HG02884 (cell line): Measurements from ENCODE around the gene FFAR2.
"Not testable (repeated sequence)": the region's sequence is repeated elsewhere in the genome, so short reads cannot be mapped to it uniquely, and the experiment has no call there.

Source experiments
- ATAC-seq: cut with Tn5 transposase; IDR thresholded peaks from one replicate; pipeline ENCODE4 v1.9.1; 2021; ENCODE audit warnings: mild to moderate bottlenecking, moderate library complexity; ENCODE audit not compliant: unreplicated experiment

The FFAR2 gene

DNA sequence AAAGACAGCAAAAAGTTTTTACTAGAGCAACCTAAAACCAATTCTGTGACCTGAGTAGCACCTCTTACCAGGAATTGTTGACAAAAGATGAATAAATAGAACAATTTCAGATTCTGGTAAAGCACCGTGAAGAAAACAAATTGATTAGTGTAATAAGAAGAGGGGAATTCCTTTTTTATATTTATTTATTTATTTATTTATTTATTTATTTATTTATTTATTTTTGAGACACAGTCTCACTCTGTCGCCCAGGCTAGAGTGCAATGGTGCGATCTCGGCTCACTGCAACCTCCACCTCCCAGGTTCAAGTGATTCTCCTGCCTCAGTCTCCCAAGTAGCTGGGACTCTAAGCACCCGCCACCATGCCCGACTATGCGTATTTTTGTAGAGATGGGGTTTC, 24.7 kb upstream of the FFAR2 start:
- ATAC-seq = not testable (repeated sequence)

DNA sequence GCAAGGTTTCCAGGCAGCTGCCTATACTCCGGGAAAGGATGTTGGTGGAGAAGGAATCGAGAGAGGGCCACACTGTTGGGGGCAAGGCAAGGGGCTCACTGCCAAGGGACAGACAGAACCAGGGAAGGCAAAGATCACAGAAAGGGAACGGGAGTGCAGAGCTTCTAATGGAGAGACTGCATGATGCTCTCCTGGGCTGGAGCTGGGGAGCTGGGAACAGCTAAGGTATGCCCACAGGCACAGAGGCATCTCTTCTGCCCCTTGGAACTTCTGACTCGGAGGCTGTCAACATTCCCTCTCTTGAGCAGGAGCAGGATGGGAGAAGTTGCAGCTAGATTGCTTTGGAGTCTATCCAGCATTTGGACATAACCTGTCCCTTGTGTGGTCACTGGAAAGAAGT, 22.4 kb upstream of the FFAR2 start:
- ATAC-seq = no peak

DNA sequence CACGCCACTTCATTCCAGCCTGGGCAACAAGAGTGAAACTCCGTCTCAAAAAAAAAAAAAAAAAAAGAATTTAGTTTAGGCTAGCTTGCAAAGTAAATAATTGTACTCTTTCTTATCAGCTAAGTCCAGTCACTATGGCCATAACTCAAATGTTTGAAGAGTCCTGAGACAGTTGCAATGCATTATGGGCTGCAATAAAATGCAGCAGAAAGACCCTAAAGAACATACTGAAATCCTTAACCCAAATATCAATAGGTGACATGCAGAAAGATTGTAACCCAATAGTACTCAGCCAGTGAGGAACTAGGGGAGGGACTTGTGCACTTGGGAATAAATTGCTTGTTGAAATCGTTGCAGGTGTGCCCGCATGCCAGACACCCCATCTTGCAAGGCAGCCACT, 20.9 kb upstream of the FFAR2 start:
- no peak for ATAC-seq

DNA sequence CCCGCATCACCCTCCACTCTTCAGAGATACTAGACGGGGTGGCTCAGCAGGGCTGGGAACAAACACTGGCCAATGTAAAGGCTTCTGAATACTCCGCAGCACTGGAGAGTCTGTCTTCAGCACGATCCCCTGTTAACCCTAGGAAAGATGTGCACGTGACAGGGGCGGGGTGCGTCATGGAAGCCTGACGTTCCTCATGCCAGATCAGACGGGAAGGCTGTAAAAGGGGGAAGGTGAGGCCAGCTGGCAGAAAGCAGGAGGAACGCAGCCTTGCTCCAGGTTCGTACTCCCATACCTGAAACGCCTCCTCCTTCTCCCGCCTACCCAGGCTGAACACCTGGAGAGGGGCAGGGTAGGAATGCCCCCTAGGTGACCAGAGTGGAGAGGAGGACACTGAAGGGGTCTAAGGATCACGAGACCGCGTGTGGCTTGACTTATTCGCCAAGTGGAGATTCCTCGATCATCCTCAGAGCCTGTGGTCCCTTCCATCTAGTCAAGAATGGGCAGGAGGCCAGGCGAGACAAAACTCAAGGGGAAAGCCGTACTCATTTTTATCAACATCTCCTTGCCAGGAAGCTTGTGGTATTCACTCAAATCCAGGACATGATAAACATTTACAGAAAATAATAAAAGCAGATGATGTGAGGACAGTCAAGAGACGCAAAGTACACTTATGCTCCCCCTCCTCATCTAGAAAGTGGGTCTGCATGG, 18.2 kb upstream of the FFAR2 start:
- no peak for ATAC-seq

DNA sequence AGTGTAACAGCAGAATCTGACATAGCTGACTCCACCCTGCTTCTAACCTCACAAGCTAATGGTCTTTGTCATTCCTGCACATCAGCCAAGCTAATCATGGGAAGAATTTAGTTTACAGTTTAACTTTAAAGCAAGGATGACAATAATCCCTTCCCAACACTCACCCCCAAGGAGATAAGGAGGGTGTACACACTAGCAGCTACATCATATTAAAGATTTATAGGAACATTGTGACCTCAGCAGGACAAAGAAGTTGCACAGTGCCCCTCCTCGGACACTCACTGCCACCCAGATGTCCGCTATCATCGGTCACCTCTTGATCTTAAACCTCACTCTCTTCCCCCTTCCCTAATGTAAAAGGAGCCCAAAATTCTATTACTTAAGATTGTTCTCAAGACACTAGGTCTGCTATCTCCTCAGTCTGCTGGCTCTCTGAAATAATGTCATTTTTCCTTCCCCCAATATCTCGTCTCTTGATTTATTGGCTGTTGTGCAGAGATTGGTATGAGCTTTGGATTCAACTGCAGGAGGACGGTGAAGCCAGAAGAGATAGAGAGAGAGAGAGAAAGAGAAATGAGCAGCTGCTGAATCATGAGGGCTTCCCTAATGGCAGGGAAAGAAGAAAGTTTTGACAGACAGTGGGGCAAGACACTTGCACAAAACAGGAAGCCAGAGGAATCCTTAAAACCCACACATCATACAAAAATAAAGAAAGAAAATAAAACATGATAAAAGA, 17.5 kb upstream of the FFAR2 start:
- no peak for ATAC-seq

DNA sequence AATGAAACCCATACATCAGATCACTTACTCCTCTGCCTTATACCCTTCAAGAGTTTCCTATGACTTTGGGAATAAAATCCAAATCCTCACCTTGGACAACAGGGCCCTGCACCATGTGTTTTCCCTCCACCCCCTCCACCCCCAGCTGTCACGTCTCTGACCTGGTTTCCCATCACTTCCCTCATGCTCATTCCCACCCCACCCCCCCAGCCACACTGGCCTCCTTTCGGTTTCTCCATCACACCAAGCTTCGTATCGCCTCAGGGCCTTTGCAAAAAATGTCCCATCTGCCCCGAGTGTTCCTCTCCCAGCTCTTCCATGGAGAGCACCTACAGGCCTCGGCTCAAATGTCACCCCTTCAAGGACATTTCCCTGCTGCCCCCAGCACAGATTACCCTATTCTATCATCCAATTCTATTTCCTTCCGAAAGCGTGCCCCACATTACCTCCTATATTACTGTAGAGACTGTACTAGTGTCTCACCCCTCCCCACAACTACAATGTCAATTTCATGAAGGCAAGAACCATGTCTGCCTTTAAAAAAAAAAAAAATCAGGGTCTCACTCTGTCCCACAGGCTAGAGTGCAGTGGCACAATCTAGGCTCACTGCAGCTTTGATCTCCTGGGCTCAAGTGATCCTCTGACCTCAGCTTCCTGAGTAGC, 16.8 kb upstream of the FFAR2 start:
- ATAC-seq = no peak

DNA sequence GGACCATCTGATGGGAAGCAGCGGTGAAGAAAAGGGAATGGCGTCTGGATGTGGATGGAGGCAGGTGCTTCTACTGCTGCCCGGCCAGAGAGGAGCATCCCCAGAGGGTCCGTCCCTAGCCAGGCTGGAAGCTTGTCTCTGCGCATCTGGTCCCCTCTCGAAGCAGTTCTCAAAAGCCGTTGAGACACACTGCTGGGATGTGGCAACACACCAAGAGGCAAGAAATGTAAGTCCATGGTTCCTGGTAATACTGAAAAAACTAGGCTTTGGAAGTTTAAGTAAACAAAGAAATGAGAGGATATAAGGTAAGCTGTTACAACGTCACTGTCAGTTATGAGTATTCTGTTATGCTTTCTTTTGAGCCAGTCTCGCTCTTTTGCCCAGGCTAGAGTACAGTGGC, 15.1 kb upstream of the FFAR2 start:
- no peak for ATAC-seq

DNA sequence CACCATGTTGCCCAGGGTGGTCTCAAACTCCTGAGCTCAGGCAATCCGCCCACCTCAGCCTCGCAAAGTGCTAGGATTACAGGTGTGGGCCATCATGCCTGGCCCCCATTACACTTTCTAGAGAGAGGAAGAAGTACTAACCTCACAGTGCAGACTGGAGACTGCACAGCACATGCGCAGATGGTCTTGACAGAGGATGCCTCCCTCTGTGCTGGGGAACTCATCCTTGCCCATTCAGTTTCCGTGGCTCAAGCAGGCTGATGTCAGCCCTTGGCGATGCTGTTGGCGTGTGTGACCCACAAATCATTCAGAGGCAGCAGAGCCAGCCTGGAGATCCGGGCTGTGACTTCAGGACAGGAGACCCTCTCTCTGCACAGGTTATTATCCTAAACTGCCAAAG, 14.6 kb upstream of the FFAR2 start:
- no peak for ATAC-seq

DNA sequence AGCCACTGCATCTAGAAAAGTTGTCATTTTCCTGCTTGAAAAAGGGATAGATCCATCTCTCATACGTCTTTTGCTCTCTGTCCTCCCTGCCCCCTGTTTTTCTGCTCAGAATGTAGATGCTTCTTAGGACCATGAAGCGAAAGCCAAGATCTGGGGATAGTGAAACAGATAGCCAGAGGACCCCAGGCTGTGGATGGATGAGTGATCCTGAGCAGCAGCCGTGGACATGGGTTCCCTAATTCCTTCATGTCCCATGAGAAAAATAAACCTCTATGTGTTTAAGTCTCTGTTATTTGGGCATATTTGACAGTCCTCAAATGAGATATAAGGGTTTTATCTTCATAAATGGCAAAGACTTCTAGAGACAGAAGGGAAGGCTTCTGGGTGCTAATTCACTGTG, 12.2 kb upstream of the FFAR2 start:
- ATAC-seq = no peak

DNA sequence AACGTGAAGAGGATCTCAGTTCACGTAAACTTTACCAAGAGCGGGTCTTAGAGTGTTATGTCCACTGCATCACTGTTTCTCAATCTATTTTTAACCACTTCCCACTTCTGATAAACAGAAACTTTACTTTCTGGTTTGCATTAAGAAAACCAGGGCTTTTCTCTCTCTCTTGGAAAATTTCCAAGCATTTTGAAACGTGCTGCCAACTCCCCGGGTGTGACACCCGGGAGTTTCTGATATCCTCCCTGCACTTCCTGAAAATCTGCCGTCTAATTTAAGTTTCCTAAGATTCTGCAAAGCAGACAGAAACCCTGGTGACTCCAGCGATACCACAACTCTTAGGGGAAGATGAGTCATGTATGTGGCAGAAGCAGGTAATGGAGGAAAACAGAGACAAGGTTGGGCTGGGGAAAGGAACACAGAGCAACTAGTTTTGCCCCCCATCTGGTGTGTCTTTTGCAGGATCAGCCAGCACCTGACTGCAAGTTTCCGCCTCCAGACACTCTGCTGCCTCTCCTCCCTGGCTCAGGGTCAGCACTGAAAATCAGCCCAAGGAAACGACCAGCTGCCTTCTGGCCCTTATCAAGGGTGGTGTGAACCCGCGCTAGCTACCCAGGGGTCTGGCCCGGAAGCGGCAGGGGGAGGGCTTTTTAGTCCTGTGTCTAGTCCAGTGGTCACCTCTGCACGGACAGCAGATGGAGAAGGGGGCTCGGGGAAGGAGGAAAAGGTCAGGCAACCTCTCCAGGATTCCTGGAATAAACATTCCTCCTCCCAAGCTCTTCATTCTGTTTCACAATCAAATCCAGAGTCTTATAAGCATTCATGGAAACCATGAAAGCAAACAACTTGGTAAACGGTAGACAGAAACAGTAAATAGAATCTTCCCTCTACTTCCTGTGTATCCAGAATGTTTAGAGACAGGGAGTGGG, 11.3 kb upstream of the FFAR2 start:
- ATAC-seq = no peak

DNA sequence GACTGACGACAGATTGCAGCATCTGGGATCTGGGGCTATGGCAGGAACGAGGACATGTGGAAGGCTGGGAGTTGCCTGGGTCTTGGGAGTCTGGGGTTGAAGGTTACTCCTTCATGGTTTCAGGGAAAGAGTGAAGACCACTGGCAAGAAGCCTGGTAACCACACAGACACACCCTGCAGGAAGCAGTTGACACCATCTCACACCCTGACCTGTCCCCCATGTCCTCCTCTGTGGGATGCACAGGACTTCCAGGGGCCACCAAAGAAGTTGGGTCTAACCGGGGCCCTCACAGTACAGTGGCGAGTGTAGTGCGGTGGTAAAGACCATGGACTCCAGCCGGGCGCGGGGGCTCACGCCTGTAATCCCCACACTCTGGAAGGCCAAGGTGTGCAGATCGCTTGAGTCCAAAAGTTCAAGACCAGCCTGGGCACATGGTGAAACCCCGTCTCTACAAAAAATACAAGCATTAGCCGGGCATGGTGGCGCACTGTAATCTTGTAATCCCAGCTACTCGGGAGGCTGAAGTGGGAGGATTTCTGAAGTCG, 10.6 kb upstream of the FFAR2 start:
- no peak for ATAC-seq

DNA sequence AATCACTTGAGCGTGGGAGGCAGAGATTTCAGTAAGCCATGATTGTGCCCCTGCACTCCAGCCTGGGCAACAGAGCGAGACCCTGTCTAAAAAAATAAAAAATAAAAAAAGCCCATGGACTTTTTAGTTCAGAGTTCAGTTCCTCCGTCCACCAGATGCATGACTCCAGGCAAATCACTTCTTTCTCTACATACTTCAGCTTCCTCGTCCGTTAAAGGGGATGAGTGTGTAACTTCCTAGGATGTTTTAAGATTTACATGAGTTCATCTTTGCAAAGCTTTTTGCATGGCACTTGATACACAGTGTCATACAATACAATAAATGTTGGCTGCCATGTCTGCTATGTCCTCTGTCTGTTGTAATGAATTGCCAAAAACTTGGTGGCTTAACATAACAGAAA, 10.0 kb upstream of the FFAR2 start:
- ATAC-seq = no peak

DNA sequence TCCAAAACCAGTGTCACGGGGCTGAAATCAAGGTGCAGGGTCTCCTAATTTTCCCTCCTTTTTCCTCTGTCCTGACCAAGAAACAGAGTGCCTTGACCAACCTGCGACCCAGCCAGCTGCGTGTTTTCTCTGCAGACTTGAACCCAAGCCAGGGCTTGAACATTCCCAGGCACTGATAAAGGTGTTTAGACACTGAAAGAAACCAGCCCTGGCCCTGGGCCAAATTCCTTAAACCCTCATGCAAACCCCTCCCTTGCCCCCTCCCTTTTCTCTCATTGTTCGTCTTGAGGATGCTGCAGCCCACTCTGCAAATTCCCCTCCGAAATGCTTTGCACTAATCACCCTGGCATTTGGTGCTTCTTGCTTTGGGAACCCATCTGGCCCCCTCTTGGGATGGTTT, 9.5 kb upstream of the FFAR2 start:
- no peak for ATAC-seq

DNA sequence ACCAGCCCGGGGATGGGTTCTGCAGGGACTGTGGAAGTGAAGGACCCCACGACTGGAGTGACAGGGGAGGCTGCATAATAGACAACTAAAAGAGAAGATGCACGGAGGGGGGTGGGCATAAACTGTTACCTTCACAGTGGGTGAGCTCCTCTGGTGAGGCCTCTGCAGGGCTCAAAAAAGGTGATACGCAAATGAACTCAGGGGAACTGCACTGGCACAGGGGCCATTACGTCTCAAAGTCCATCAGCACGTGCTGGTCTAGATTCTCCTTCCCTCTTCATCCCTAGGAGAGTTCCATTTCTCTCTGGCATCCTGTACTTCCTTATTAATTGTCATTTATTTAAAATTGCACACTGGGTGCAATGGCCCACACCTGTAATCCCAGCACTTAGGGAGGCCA, 8.1 kb upstream of the FFAR2 start:
- no peak for ATAC-seq

DNA sequence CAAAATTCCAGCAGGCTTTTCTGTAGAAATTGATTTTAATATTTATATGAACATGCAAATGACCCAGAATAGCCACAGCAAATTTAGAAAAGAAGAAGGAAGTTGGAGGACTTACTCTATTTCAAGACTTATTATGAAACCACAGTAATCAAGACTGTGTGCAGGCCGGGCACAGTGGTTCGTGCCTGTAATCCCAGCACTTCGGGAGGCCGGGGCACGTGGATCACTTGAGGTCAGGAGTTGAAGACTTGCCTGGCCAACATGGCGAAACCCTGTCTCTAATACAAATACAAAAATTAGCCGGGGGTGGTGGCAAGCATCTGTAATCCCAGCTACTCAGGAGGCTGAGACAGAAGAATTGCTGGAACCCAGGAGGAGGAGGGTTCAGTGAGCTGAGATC, 6.0 kb upstream of the FFAR2 start:
- ATAC-seq = no peak

DNA sequence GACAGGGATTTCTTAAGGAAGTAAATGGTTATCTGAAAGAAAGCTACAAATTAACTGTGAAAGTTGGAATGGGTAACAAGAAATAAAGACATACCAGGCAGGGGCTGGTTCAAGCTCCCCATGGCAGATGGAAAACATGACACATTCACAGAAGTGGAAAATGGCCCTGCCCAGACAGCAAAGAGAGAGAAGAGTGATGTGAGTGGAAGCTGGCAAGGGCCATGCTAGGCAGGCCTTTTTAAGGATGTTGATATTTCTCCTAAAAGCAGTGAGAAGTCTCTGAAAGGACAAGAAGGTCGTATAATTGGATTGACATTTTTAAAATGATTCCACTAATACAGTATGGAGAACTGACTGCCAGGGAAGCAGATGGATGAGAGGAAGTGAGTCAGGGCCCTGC, 3.3 kb upstream of the FFAR2 start:
- no peak for ATAC-seq

DNA sequence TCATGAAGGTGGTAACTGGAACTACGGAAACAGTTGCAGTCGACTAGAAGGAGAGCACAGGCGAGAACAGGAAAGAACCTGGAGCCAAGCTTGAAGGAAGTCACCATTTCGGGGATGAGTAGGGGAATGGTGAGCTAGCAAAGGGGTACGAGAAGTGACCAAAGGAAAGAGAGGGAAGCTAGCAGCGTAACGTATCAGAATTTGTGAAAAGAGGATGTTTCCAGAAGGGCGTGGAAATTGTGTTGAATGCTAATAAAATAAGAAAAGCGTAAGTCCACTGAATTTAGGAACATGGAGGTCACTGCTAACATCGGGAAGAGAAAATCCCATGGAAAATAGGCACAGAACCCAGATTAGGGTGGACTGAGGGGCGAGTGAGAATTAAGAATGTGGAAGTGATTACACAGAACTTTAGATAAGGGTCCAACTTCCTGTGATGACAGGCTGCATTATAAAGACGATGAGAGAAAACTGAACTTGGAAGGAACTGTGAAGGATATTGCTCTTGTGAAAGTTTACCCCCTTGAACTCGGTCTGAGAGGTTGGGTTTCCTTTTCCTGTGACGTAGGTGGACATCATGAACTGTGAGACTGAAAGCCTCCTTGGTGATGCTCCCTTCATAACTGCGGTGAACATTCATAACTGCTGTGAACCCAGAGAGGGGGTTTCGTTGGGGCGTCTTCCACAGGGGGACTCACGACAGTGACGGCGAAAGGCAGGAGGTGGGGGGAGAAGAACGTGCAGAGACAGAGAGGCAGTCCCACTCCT, 2.0 kb upstream of the FFAR2 start:
- no peak for ATAC-seq

DNA sequence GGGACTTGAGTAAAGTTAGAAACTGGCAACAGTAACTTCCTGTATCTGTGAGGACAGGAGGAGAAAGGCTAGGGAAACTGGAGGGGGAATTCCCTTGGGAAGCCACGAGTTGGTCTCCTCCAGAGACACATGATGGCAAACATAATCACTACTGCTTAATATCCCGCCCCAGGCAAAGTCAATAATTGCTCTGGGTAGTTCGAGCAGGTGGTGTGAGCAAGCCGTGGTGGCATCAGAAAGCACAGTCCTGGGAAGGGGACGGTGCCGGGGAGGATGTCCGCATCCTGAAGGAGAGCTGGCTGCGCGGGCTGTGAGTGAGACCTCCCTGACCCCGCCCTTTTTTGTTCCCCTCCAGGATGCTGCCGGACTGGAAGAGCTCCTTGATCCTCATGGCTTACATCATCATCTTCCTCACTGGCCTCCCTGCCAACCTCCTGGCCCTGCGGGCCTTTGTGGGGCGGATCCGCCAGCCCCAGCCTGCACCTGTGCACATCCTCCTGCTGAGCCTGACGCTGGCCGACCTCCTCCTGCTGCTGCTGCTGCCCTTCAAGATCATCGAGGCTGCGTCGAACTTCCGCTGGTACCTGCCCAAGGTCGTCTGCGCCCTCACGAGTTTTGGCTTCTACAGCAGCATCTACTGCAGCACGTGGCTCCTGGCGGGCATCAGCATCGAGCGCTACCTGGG, 1.4 kb downstream of the FFAR2 start:
- ATAC-seq = no peak

DNA sequence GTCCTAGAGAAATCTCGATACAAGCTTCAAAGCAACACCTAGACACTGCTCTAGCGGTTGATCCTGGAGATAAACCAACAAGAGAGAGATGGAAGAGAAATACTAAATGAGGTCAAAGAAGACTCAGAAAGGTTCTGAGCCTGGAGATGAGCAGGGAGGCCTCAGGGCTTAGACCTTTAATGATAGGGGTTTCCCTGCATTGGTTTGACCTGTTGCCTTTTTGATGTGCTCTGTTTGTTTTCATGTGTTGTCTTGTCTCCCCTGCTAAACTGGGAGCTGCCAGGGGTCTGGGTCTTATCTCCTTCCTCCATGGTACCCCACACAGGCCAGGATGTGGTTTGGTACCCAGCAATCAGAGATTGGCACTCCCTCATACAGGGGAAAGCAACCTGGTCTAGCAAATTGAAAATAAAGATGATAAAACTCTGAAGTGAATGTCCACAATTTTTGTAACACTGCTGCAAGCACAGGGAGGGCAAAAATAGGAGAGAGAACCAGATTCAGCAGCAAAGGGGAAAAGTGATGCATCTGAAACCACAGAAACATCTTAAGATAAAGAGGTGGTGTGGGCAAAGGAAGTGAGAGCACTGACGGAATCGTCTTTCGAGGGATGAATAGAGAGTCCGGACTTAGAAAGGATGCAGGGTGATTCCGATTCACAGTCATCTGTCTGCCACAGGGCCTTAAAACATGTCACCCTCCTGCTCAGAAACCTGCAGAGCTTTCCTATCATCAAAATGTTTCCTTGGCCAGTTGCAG, 3.5 kb downstream of the FFAR2 start:
- ATAC-seq = no peak
